ENCODE measurements around the gene NPAS3.

The NPAS3 gene

GRCh38 chr14:33369041-33369440 lies 430.4 kb downstream of the NPAS3 start:
- no peaks in the 10 kb centered on the region for H3K4me1 ChIP-seq (ENCODE audit: insufficient read depth, low read length)
- no peaks in the 10 kb centered on the region for H3K27me3 ChIP-seq (ENCODE audit: insufficient read depth, low read length, poor library complexity)
- no peak overlapping the region for H3K4me2 ChIP-seq (ENCODE audit: insufficient read depth, low read length)
- no peak overlapping the region for H3K9ac ChIP-seq (ENCODE audit: low read depth, low read length)
- no peaks in the 10 kb centered on the region for H3K79me2 ChIP-seq (ENCODE audit: insufficient read depth, low read length)
- no peak overlapping the region for H3K4me3 ChIP-seq (ENCODE audit: low read depth in 1 of 2, low read length in 2 of 2)
- H3K27ac ChIP-seq (ENCODE audit: low read length), result no peak overlapping the region
- no peaks in the 10 kb centered on the region for H3K9me3 ChIP-seq (ENCODE audit: insufficient read depth, low read length, severe bottlenecking)
- TF ChIP-seq CTCF (IDR thresholded peaks at IDR 0.05; ENCODE audit: borderline replicate concordance, extremely low read depth, low read length, poor library complexity, severe bottlenecking) (no peak), EZH2 (IDR thresholded peaks at IDR 0.05; ENCODE audit: borderline replicate concordance, low read depth, low read length, severe bottlenecking) (no peak)
- ATAC-seq (ENCODE audit: insufficient read depth, low read depth) (no peak), DNase-seq (no peak)
- H4K20me1 ChIP-seq (ENCODE audit: insufficient read depth, low read length), result no peaks in the 10 kb centered on the region
- no peak overlapping the region for H2AFZ ChIP-seq (ENCODE audit: low read depth, low read length)
- no peaks in the 10 kb centered on the region for H3K36me3 ChIP-seq (ENCODE audit: insufficient read depth, low read length)

- no peaks in the 10 kb centered on the region for H3K4me1 ChIP-seq (ENCODE audit: insufficient read depth, low read length)
- no peak overlapping the region for H2AFZ ChIP-seq (ENCODE audit: low read depth, low read length)
- H3K4me3 ChIP-seq (ENCODE audit: low read depth in 1 of 2, low read length in 2 of 2), result no peak overlapping the region
- ATAC-seq (ENCODE audit: insufficient read depth, low read depth) (no peak), DNase-seq (no peak)
- no peaks in the 10 kb centered on the region for H4K20me1 ChIP-seq (ENCODE audit: insufficient read depth, low read length)
- no peaks in the 10 kb centered on the region for H3K79me2 ChIP-seq (ENCODE audit: insufficient read depth, low read length)
- H3K27me3 ChIP-seq (ENCODE audit: insufficient read depth, low read length, poor library complexity), result no peaks in the 10 kb centered on the region
- no peak overlapping the region for H3K9ac ChIP-seq (ENCODE audit: low read depth, low read length)
- H3K36me3 ChIP-seq (ENCODE audit: insufficient read depth, low read length), result no peaks in the 10 kb centered on the region
- no peak for TF ChIP-seq CTCF (IDR thresholded peaks at IDR 0.05; ENCODE audit: borderline replicate concordance, extremely low read depth, low read length, poor library complexity, severe bottlenecking)
- TF ChIP-seq EZH2 (IDR thresholded peaks at IDR 0.05; ENCODE audit: borderline replicate concordance, low read depth, low read length, severe bottlenecking), result no peak
- no peak overlapping the region for H3K27ac ChIP-seq (ENCODE audit: low read length)
- no peak overlapping the region for H3K4me2 ChIP-seq (ENCODE audit: insufficient read depth, low read length)
- H3K9me3 ChIP-seq (ENCODE audit: insufficient read depth, low read length, severe bottlenecking), result no peaks in the 10 kb centered on the region
Observed at GRCh38 chr14:33369972-33370371, 431.3 kb downstream of the NPAS3 start.

GRCh38 chr14:33370426-33370825 lies 431.7 kb downstream of the NPAS3 start:
- Histone ChIP-seq H3K4me3 (ENCODE audit: low read depth in 1 of 2, low read length in 2 of 2) (no peak overlapping the region), H3K4me1 (ENCODE audit: insufficient read depth, low read length) (no peaks in the 10 kb centered on the region), H3K9me3 (ENCODE audit: insufficient read depth, low read length, severe bottlenecking) (no peaks in the 10 kb centered on the region), H3K9ac (ENCODE audit: low read depth, low read length) (no peak overlapping the region), H3K4me2 (ENCODE audit: insufficient read depth, low read length) (no peak overlapping the region), H3K79me2 (ENCODE audit: insufficient read depth, low read length) (no peaks in the 10 kb centered on the region), H3K27me3 (ENCODE audit: insufficient read depth, low read length, poor library complexity) (no peaks in the 10 kb centered on the region), H3K36me3 (ENCODE audit: insufficient read depth, low read length) (no peaks in the 10 kb centered on the region), H4K20me1 (ENCODE audit: insufficient read depth, low read length) (no peaks in the 10 kb centered on the region), H3K27ac (ENCODE audit: low read length) (no peak overlapping the region), H2AFZ (ENCODE audit: low read depth, low read length) (no peak overlapping the region)
- TF ChIP-seq EZH2 (IDR thresholded peaks at IDR 0.05; ENCODE audit: borderline replicate concordance, low read depth, low read length, severe bottlenecking) (no peak), CTCF (IDR thresholded peaks at IDR 0.05; ENCODE audit: borderline replicate concordance, extremely low read depth, low read length, poor library complexity, severe bottlenecking) (no peak)
- no peak for ATAC-seq (ENCODE audit: insufficient read depth, low read depth)
- DNase-seq, result no peak

GRCh38 chr14:33375196-33375595 lies 436.5 kb downstream of the NPAS3 start:
- no peak for ATAC-seq (ENCODE audit: insufficient read depth, low read depth)
- Histone ChIP-seq H2AFZ (ENCODE audit: low read depth, low read length) (no peak overlapping the region), H3K4me2 (ENCODE audit: insufficient read depth, low read length) (no peak overlapping the region), H3K9me3 (ENCODE audit: insufficient read depth, low read length, severe bottlenecking) (no peaks in the 10 kb centered on the region), H3K27me3 (ENCODE audit: insufficient read depth, low read length, poor library complexity) (peaks cover 2% of the 10 kb centered on the region), H4K20me1 (ENCODE audit: insufficient read depth, low read length) (no peaks in the 10 kb centered on the region), H3K79me2 (ENCODE audit: insufficient read depth, low read length) (no peaks in the 10 kb centered on the region), H3K4me3 (ENCODE audit: low read depth in 1 of 2, low read length in 2 of 2) (no peak overlapping the region), H3K36me3 (ENCODE audit: insufficient read depth, low read length) (no peaks in the 10 kb centered on the region), H3K4me1 (ENCODE audit: insufficient read depth, low read length) (no peaks in the 10 kb centered on the region), H3K27ac (ENCODE audit: low read length) (no peak overlapping the region), H3K9ac (ENCODE audit: low read depth, low read length) (no peak overlapping the region)
- no peak for DNase-seq
- TF ChIP-seq CTCF (IDR thresholded peaks at IDR 0.05; ENCODE audit: borderline replicate concordance, extremely low read depth, low read length, poor library complexity, severe bottlenecking), result no peak
- TF ChIP-seq EZH2 (IDR thresholded peaks at IDR 0.05; ENCODE audit: borderline replicate concordance, low read depth, low read length, severe bottlenecking), result no peak

Data from DND-41 (cell line).